ENCODE measurements around the gene FHOD3. TPM values are rescaled to one million over a fixed set of nuclear protein-coding genes. Genes with fewer than 3 reads are reported as not detected.
"Not testable (repeated sequence)": the region's sequence is repeated elsewhere in the genome, so short reads cannot be mapped to it uniquely, and the experiment has no call there.

FHOD3 gene
- total RNA-seq, 1 donor from 2014 or later = not detected

DNA sequence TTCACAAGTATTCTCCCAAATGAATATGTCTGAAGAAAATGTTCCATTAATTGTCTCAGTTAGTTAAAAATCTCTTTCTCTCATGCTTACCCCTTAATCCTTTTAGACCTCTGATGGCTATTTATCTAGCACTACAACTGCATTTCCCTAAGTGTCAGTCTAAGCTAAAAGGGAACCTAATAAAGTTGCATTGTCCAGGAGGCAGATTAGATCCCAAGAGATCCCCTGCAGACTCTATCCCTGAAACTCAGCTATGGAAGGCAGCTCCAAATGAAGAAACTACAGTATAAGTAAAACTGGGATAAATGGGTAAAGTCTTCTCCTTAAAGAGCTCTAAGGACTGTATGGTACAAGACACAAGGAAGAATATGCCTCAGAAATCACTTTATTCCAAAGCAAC is 518.6 kb downstream of the FHOD3 start:
- intact Hi-C loops (cut with micrococcal nuclease) = not testable (repeated sequence)

DNA sequence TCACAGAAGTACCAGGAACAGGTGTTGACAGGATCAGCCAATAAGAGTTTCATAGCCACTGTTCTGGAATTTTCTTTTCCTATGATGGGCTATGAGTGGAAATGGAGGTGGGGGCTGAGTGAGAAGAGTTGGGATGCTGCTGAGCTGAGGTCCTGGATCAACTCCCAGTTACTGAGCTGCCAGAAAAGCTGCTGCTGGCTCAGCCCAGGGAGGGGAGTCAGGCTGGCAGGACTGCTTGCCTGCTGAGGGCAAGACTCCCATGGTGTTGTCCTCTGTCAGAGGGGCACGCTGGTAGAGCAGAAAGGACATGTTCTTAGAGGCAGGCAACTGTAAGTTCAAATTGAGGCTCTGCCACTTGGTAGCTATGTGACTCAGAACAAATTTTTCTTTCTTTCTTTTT is 519.5 kb downstream of the FHOD3 start:
- intact Hi-C loops (cut with micrococcal nuclease) = no loop called here

DNA sequence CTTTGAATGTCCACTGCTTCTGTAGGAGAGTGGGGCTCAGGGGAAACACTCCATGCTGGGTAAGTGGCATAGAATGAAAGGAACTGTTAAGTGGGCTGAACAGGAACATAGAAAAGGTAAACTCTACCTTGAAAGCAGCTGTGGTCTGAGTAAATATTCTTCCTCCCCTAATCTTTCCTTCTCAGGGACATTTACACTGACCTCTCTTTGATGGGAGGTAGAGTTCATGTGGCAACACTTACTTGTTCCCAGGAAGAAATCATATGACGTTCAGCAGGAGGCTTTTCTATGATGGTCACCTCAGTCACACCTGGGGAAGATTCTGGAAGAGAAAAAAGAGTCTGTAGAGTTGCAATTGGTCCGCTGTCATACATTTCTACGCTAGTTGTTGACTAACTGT is 521.1 kb downstream of the FHOD3 start:
- intact Hi-C loops (cut with micrococcal nuclease) = no loop called here

DNA sequence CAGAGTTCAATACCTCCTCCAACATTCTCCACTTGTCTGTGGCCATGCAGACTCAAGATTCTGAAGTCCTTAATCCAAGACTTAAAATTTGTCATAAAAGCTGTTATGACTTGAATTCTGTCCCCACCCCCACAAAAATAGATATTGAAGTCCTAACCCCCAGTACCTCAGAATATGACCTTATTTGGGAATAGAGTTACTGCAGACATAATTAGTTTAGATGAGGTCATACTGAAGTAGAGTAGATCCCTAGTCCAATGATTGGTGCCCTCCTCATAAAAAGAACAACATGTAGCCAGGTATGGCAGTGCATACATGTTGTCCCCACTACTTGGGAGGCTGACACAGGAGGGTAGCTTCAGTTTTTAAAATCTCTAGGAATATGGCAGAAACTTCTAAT is 522.1 kb downstream of the FHOD3 start:
- intact Hi-C loops (cut with micrococcal nuclease) = no loop called here

DNA sequence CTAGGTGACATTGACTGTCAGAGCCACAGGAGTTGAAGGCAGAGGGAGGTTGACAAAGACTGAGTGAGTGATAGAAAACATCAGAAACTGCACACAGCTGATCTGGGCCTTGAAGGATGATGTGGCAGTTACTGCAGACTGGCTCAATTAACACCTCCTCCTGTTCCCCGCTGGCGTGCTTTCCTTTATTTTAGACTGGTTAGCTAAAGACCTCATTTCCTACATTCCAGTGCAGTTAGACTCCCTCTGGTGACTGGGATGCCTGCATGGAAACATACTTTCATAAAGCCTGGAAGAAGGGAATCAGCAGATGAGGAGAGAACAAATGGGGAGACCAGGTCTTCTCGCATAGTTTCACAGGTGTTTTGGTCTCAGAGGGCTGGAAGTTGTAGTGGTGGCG is 524.2 kb downstream of the FHOD3 start:
- intact Hi-C loops (cut with micrococcal nuclease) = no loop called here

DNA sequence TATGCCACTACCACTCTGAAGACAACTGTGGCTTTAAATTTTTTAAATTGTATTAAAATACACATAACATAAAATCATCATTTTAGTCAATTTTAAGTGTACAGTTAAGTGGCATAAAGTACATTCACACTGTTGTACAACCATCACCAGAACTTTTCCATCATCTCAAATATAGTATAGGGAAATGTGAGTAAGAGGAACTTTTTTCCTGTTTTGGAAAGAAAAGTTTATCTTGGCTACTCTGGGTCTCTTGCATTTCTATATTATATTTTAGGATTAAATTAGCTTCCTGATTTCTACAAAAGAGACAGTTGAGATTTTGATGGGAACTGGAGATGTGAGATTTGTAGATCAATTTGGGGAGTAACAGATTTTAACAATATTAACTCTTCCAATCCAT is 528.0 kb downstream of the FHOD3 start:
- intact Hi-C loops (cut with micrococcal nuclease) = loop anchor here (5.0 kb wide), 2 partner anchors 1483 to 1783 kb away; partner anchors contain the start of genes MAPRE2 and ZNF24

DNA sequence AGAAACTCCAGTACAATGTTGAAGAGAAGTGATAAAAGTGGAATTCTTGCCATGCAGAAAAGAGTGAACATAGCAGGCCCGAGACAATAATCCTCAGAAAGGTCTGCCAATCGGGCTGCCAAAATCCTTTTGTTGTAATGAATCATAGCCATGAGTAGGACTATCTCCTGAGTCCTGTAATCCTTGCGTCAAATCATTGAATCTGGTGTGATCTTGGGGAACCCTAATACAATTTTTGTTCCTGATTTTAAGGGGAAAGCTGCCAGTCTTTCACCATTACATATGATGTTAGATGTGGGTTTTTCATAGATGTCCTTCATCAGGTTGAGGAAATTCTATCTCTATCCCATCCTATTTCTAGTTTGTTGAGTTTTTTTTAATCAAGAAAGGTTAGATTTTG is 529.0 kb downstream of the FHOD3 start:
- intact Hi-C loops (cut with micrococcal nuclease) = loop anchor here (5.0 kb wide), 2 partner anchors 1484 to 1784 kb away; partner anchors contain the start of genes MAPRE2 and ZNF24

DNA sequence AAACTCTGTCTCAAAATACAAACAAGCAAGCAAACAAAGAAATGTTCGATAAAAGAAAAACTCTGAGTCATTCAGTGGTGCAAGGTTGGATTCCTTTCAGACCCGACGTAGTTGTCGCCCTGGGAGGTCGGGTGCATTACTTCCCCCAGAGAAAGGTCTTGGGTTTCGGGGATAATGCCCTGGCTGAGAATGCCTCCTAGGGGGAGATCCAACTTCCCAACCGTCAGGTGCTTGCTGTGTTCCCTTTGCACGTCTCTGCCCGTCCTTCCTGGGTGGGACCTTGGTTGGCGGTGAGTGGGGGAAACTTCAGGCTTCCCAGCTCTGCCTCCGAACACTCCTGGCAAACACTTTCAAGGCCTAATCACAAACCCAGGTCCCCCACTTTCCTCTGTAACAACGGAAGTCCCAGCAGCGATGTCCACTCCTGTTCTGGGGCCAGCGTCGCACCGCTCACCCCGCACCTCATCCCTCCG is 530.7 kb downstream of the FHOD3 start:
- intact Hi-C loops (cut with micrococcal nuclease) = loop anchor here (2.0 to 5.0 kb wide), 4 partner anchors 761 to 1786 kb away; partner anchors contain the start of genes INO80C, MAPRE2, RPRD1A and ZNF24

DNA sequence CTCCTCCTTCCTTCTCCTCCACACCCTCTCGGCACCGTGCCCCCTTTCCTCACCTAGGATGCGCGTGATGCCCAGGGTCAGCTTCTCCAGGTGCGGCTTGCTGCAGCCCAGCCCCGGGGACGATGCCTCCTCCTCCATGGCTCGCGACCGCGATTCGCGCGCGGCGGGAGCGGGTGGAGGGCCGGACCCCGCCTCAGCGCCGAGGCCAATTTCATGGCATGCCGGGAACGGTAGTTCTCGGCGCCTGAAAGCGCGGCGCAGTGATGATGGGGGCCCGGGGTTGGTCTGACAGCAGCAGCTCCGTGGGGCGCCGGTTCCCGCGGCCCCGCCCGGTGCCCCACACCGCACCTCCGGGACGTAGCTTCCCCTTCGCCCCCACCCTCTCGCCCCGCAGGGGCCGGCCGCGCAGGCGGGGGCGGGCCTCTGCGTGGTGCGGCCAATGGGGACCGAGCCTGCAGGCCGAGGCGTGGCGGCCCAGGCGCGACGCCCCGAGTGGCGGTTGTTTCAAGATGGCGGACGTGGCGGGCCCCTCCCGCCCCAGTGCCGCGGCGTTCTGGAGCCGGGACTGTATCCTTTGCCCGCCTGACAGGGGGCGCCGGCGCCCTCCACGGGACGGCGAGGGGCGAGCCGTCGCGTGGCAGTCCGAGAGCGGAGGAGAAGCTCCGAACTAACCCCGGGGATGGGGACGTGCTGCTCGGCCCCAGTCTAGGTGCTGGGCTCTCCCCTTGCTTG is 531.3 kb downstream of the FHOD3 start, which contains the start of the genes KIAA1328 and TPGS2:
Gene KIAA1328 (plus strand): TSS at position 498 of the 732 bp plus-strand sequence. CDS start 12 bp downstream, at position 510.
Gene TPGS2 (minus strand): TSS at position 373 of the 732 bp plus-strand sequence. CDS start 235 bp downstream, at position 138.
- intact Hi-C loops (cut with micrococcal nuclease) = loop anchor here (1.0 to 5.0 kb wide), 6 partner anchors 699 to 1786 kb away; partner anchors contain the start of genes ELP2, INO80C, MAPRE2 and RMP24

Other genes starting within 250 kb of the FHOD3 start
- 28.6 and 30.9 TPM in 2 replicates for gene RPRD1A, start 230.2 kb upstream of the FHOD3 start, total RNA-seq
- gene SLC39A6, start 168.4 kb upstream of the FHOD3 start, total RNA-seq = 22.3 and 23.4 TPM in 2 replicates
- gene ELP2, start 167.8 kb upstream of the FHOD3 start, total RNA-seq = 68.0 and 71.9 TPM in 2 replicates
- 0.07 and 0.30 TPM in 2 replicates for gene MOCOS, start 110.2 kb upstream of the FHOD3 start, total RNA-seq

Data from T-helper 2 cell treated with Interferon-gamma antibody and Interleukin-4, amounts not matched to agents 100 ng/mL and 5 ng/mL, for 36 hours (primary cell).